Measurements from ENCODE around the gene PLEKHF1. TPM values are rescaled to one million over a fixed set of nuclear protein-coding genes. Genes with fewer than 3 reads are reported as not detected.
A peak's percentile ranks its signal among the peaks of the same experiment; 100 is the strongest.

The PLEKHF1 gene
- total and polyA plus RNA-seq, 2 of the 13 experiments (the other 11 are each of a cell fraction or from before 2014, with no cell fraction given), result 2.9 to 3.8 TPM

DNA sequence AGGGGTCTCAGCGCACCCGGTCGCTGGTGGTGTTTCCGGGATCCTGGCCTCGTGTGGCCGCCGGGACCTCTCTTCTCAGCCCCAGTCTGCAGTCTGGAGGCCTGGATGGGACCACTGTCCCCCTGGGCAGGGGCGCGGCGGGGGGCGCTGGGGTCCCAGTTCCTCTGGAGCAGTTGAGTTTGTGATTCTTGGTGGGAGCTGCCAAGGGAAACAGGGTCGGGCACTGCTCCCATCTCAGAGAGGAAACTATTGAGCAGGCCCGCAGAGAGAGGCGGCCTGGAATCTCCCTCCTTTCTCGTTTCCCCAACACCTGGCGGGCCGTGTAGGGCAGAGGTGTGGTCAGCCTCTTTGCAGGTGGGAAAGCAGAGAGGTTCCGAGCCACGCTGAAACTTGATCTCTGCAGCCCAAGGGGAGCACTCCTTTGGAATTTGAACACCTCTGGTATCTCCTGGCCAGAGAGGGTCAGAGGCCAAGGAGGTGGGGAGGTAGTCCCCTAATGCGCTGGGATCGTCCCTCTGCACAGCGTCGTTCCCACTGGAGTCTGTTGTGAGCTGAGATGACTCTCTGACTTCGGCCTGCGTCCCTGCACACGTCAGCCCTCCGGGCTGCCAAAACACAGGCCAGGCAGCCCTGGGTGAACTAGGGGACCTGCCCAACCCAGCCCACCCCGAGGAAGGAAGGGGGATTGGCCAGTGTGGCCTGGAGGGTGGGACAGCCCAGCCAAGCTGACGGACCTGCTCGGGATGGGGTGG, 741 bp downstream of the PLEKHF1 start (continued):
- TF ChIP-seq, protein P1, sequence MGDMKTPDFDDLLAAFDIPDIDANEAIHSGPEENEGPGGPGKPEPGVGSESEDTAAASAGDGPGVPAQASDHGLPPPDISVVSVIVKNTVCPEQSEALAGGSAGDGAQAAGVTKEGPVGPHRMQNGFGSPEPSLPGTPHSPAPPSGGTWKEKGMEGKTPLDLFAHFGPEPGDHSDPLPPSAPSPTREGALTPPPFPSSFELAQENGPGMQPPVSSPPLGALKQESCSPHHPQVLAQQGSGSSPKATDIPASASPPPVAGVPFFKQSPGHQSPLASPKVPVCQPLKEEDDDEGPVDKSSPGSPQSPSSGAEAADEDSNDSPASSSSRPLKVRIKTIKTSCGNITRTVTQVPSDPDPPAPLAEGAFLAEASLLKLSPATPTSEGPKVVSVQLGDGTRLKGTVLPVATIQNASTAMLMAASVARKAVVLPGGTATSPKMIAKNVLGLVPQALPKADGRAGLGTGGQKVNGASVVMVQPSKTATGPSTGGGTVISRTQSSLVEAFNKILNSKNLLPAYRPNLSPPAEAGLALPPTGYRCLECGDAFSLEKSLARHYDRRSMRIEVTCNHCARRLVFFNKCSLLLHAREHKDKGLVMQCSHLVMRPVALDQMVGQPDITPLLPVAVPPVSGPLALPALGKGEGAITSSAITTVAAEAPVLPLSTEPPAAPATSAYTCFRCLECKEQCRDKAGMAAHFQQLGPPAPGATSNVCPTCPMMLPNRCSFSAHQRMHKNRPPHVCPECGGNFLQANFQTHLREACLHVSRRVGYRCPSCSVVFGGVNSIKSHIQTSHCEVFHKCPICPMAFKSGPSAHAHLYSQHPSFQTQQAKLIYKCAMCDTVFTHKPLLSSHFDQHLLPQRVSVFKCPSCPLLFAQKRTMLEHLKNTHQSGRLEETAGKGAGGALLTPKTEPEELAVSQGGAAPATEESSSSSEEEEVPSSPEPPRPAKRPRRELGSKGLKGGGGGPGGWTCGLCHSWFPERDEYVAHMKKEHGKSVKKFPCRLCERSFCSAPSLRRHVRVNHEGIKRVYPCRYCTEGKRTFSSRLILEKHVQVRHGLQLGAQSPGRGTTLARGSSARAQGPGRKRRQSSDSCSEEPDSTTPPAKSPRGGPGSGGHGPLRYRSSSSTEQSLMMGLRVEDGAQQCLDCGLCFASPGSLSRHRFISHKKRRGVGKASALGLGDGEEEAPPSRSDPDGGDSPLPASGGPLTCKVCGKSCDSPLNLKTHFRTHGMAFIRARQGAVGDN (CRISPR knock-in tag; IDR thresholded peaks at IDR 0.05), result peak; percentile 61
- TF ChIP-seq, protein P2, sequence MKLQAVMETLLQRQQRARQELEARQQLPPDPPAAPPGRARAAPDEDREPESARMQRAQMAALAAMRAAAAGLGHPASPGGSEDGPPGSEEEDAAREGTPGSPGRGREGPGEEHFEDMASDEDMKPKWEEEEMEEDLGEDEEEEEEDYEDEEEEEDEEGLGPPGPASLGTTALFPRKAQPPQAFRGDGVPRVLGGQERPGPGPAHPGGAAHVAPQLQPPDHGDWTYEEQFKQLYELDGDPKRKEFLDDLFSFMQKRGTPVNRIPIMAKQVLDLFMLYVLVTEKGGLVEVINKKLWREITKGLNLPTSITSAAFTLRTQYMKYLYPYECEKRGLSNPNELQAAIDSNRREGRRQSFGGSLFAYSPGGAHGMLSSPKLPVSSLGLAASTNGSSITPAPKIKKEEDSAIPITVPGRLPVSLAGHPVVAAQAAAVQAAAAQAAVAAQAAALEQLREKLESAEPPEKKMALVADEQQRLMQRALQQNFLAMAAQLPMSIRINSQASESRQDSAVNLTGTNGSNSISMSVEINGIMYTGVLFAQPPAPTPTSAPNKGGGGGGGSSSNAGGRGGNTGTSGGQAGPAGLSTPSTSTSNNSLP (IDR thresholded peaks at IDR 0.05; ENCODE audit: low read depth, low read length), result no peak
- TF ChIP-seq, protein P3, sequence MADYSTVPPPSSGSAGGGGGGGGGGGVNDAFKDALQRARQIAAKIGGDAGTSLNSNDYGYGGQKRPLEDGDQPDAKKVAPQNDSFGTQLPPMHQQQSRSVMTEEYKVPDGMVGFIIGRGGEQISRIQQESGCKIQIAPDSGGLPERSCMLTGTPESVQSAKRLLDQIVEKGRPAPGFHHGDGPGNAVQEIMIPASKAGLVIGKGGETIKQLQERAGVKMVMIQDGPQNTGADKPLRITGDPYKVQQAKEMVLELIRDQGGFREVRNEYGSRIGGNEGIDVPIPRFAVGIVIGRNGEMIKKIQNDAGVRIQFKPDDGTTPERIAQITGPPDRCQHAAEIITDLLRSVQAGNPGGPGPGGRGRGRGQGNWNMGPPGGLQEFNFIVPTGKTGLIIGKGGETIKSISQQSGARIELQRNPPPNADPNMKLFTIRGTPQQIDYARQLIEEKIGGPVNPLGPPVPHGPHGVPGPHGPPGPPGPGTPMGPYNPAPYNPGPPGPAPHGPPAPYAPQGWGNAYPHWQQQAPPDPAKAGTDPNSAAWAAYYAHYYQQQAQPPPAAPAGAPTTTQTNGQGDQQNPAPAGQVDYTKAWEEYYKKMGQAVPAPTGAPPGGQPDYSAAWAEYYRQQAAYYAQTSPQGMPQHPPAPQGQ (CRISPR knock-in tag; IDR thresholded peaks at IDR 0.05; ENCODE audit: borderline replicate concordance), result no peak
- no peak for TF ChIP-seq NCOA2 (CRISPR knock-in tag; IDR thresholded peaks at IDR 0.05)
- no peak for TF ChIP-seq TBL1XR1 (IDR thresholded peaks at IDR 0.05; ENCODE audit: borderline replicate concordance, low read length, partially characterized antibody)
- peak; percentile 42 for TF ChIP-seq TEAD3 (CRISPR knock-in tag; optimal IDR thresholded peaks at IDR 0.05; ENCODE audit: borderline replicate concordance)
- TF ChIP-seq NONO (IDR thresholded peaks at IDR 0.05), result no peak
- 0 out of 2 replicates have a peak, but pooled peaks have one; percentile 10 for TF ChIP-seq NONO (CRISPR knock-in tag; conservative IDR thresholded peaks at IDR 0.05)
- TF ChIP-seq, protein P4, sequence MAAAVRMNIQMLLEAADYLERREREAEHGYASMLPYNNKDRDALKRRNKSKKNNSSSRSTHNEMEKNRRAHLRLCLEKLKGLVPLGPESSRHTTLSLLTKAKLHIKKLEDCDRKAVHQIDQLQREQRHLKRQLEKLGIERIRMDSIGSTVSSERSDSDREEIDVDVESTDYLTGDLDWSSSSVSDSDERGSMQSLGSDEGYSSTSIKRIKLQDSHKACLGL (CRISPR knock-in tag; IDR thresholded peaks at IDR 0.05), result peak; percentile 18; the same call in 1 of the 2 replicates
- no peak for TF ChIP-seq TBX3 (IDR thresholded peaks at IDR 0.05; ENCODE audit: borderline replicate concordance)
- TF ChIP-seq ZKSCAN5 (CRISPR knock-in tag; IDR thresholded peaks at IDR 0.05), result no peak
- TF ChIP-seq, protein P5, sequence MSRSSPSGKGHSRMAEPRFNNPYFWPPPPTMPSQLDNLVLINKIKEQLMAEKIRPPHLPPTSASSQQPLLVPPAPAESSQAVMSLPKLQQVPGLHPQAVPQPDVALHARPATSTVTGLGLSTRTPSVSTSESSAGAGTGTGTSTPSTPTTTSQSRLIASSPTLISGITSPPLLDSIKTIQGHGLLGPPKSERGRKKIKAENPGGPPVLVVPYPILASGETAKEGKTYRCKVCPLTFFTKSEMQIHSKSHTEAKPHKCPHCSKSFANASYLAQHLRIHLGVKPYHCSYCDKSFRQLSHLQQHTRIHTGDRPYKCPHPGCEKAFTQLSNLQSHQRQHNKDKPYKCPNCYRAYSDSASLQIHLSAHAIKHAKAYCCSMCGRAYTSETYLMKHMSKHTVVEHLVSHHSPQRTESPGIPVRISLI (CRISPR knock-in tag; IDR thresholded peaks at IDR 0.05; ENCODE audit: borderline replicate concordance), result no peak
- TF ChIP-seq KDM5B (CRISPR knock-in tag; IDR thresholded peaks at IDR 0.05; ENCODE audit: borderline replicate concordance), result no peak; the same call in 1 of the 2 replicates
- 0 out of 2 replicates have a peak, but pooled peaks have one; percentile 36 for TF ChIP-seq PITX1 (CRISPR knock-in tag; IDR thresholded peaks at IDR 0.05)
- TF ChIP-seq, protein P6, sequence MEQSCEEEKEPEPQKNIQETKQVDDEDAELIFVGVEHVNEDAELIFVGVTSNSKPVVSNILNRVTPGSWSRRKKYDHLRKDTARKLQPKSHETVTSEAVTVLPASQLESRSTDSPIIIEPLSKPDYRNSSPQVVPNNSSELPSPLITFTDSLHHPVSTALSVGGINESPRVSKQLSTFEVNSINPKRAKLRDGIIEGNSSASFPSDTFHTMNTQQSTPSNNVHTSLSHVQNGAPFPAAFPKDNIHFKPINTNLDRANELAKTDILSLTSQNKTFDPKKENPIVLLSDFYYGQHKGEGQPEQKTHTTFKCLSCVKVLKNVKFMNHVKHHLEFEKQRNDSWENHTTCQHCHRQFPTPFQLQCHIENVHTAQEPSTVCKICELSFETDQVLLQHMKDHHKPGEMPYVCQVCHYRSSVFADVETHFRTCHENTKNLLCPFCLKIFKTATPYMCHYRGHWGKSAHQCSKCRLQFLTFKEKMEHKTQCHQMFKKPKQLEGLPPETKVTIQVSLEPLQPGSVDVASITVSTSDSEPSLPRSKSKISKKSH (CRISPR knock-in tag; IDR thresholded peaks at IDR 0.05; ENCODE audit: borderline replicate concordance), result no peak
- no peak for TF ChIP-seq SNAPC2 (CRISPR knock-in tag; IDR thresholded peaks at IDR 0.05)
